IgD-negative memory B cell (primary cell): ENCODE results near the gene RRP1B. TPM values are rescaled to one million over a fixed set of nuclear protein-coding genes. Genes with fewer than 3 reads are reported as not detected.
A peak's percentile ranks its signal among the peaks of the same experiment; 100 is the strongest.

Experiments
- H3K27ac Mint-ChIP-seq, 3 donors: one replicate each; pipeline ENCODE4 v1.8.0; 2020 to 2022; ENCODE audit warnings: mild to moderate bottlenecking in 3 of 3, mixed read lengths in 3 of 3, moderate library complexity in 1 of 3
- H3K27me3 Mint-ChIP-seq: one replicate; pipeline ENCODE4 v1.8.0; 2021; ENCODE audit warnings: mixed read lengths
- H3K36me3 Mint-ChIP-seq: one replicate; pipeline ENCODE4 v1.8.0; 2020; ENCODE audit warnings: mild to moderate bottlenecking, mixed read lengths
- H3K4me1 Mint-ChIP-seq, 3 donors: one replicate each; pipeline ENCODE4 v1.8.0; 2020 to 2022; ENCODE audit warnings: mixed read lengths in 3 of 3, mild to moderate bottlenecking in 1 of 3
- H3K4me3 Mint-ChIP-seq, 4 donors: one replicate each; pipeline ENCODE4 v1.8.0; 2020 to 2022; ENCODE audit warnings: mild to moderate bottlenecking in 4 of 4, mixed read lengths in 4 of 4, moderate library complexity in 3 of 4
- H3K9me3 Mint-ChIP-seq, 3 donors: one replicate each; pipeline ENCODE4 v1.8.0; 2020 to 2021; ENCODE audit warnings: mixed read lengths in 3 of 3, mild to moderate bottlenecking in 1 of 3
- polyA plus RNA-seq: library from polyadenylated mRNA; unstranded; fragments of 300-500 nt; fragmentation: Illumina TruSeq; gene quantifications from one replicate; pipeline ENCODE4 v1.2.3, GENCODE V29; 2021

The RRP1B gene
- polyA plus RNA-seq, 1 donor from 2014 or later, result 24.3 TPM

DNA sequence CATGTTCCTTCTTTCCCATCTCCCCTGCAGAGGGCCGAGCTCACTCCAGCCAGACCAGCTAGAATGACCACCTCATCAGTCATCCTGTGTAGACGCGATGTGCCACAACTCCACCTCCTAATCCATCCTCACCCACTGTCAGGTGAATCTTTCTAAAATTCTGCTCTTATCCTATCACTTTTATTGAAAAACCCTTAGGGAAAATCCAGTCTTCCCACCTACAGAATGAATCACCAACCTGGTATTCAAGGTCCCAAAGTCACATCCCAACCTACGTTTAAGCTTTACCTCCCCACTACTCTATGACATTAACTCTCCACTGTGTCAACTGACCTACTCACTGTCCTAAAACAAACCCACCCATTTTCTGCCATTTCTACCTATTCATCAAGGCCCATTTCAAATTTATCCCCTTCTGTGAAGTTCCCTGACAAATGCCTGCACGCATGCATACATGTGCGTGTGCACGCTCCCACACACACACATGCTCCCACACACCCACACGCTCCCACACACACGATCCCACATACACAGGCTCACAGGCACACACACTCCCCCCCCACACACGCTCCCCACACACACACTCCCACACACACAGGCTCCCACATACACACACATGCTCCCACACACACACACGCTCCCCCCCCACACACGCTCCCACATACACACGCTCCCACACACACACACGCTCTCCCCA lies 27.8 kb upstream of the RRP1B start:
- Mint-ChIP-seq H3K27me3 (no peaks in the 10 kb centered on the region), H3K4me3 (no peak overlapping the region), H3K36me3 (no peaks in the 10 kb centered on the region), H3K27ac (no peak overlapping the region), H3K9me3 (peaks cover 0 to 4% (median 3%) of the 10 kb centered on the region in 3 donors), H3K4me1 (no peaks in the 10 kb centered on the region)

DNA sequence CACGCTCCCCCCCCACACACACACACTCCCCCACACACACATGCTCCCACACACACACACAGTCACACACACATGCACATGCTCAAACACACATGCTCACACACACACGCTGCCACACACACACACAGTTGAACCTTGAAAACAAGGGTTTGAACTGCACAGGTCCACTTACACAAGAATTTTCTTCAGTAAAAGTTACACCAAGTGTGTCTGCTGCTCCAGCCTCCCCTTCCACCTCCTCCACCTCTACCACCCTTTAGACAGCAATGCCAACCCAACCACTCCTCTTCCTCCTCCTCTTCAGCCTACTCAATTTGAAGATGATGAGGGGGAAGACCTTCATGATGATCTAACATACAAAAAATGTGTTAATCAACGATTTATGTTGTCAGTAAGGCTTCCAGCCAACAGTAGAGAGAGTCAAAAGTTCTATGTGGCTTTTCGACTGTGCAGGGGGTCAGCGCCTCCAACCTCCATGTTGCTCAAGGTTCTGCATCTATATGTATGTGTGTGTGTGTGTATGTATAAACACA lies 26.9 kb upstream of the RRP1B start:
- H3K36me3 Mint-ChIP-seq, result no peaks in the 10 kb centered on the region
- H3K4me3 Mint-ChIP-seq, result no peak overlapping the region
- no peaks in the 10 kb centered on the region for H3K27me3 Mint-ChIP-seq
- H3K9me3 Mint-ChIP-seq, result peaks cover 0 to 4% (median 3%) of the 10 kb centered on the region in 3 donors
- H3K4me1 Mint-ChIP-seq, result no peaks in the 10 kb centered on the region
- no peak overlapping the region for H3K27ac Mint-ChIP-seq

DNA sequence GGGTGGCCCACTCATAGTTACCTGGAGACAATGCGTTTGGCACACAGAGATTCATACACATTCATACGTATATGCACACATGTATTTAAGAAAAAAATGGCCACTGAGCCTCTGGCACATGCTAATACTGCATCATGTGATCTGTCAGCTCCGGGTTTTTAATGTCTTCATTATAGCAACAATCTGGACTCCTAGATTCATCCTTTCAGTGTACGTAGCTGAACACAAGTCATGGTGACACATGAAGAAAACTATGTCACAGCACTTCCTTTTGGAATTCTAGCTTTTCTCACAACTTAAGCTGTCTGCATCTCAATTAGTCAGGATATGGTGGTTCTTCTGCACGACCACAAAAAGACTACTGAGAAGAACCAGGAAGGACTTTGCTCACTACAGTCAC lies 24.7 kb upstream of the RRP1B start:
- Mint-ChIP-seq H3K9me3 (no peaks in the 10 kb centered on the region), H3K36me3 (no peaks in the 10 kb centered on the region), H3K27me3 (no peaks in the 10 kb centered on the region), H3K4me1 (no peaks in the 10 kb centered on the region), H3K27ac (no peak overlapping the region), H3K4me3 (no peak overlapping the region)

DNA sequence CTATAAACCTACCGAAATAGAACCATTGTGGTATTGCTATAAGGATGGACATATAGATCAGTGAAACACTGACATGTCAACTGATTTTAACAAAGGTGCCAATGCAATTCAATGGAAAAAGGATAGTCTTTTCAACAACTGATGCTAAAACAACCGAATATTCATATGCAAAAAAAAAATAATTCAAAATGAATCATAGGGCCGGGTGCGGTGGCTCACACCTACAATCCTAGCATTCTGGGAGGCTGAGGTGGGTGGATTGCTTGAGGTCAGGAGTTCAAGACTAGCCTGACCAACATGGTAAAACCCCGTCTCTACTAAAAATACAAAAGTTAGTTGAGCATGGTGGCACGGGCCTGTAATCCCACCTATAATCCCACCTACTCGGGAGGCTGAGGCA lies 23.9 kb upstream of the RRP1B start:
- no peak overlapping the region for H3K4me3 Mint-ChIP-seq
- H3K4me1 Mint-ChIP-seq, result no peaks in the 10 kb centered on the region
- no peak overlapping the region for H3K27ac Mint-ChIP-seq
- H3K27me3 Mint-ChIP-seq, result no peaks in the 10 kb centered on the region
- H3K36me3 Mint-ChIP-seq, result no peaks in the 10 kb centered on the region
- H3K9me3 Mint-ChIP-seq, result no peaks in the 10 kb centered on the region

DNA sequence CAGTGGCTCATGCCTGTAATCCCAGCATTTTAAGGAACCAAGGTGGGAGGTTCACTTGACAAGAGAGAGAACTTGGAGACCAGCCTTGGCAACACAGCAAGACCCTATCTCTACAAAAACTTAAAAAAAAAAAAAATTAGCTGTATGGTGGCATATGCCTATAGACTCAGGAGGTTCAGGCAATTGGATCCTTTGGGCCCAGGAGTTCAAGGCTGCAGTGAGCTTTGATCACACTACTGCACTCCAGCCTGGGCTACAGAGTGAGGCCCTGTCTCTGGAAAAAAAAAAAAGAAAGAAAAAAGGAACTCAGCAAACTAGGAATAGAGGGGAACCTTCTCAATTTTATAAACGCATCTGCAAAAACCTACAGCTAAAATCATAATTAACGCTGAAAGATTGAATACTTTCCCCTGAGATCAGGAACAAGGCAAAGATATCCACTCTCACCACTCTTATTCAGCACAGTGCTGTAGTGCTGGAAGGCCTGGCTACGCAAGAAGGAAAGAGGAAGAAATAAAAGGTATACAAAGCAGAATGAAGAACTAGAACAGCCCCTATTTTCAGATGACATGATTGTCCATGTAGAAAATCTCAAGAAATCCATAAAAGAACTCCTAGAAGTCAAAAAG lies 21.7 kb upstream of the RRP1B start:
- Mint-ChIP-seq H3K4me3 (no peak overlapping the region), H3K27ac (no peak overlapping the region), H3K27me3 (no peaks in the 10 kb centered on the region), H3K9me3 (no peaks in the 10 kb centered on the region), H3K4me1 (no peaks in the 10 kb centered on the region), H3K36me3 (no peaks in the 10 kb centered on the region)

DNA sequence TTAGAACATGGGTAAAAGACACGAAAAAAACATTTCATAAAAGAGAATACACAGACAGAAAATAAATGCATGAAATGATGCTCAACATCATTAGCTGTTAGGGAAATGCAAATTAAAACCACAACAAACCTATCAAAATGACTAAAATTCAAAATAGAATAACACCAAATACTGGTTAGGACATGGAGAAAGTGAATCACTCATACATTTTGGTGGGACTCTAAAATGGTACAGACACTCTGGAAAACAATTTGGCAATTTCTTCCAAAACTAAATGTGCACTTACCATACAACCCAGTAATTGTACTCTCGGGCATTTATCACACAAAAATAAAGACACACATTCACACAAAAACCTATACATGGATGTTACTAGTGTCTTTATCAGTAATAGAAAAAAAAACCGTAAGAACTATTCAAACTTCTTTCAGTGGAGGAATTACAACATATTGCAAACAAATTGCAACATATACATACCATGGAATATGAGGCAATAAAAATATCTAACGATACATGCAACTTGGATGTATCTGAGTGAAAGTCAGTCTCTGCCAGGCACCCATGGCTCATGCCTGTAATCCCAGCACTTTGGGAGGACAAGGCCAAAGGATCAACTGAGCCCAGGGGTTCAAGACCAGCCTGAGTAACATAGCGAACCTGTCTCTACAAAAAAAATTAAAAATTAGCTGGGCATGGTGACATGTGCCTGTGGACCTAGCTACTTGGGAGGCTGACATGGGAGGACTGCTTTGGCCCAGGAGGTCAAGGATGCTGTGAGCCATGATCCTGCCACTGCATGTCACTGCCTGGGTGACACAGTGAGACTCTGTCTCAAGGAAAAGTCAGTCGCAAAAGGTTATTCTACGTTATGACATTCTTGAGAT lies 19.6 kb upstream of the RRP1B start:
- Mint-ChIP-seq H3K4me3 (no peak overlapping the region), H3K9me3 (no peaks in the 10 kb centered on the region), H3K4me1 (no peaks in the 10 kb centered on the region), H3K36me3 (no peaks in the 10 kb centered on the region), H3K27me3 (peaks cover 1% of the 10 kb centered on the region), H3K27ac (no peak overlapping the region)

DNA sequence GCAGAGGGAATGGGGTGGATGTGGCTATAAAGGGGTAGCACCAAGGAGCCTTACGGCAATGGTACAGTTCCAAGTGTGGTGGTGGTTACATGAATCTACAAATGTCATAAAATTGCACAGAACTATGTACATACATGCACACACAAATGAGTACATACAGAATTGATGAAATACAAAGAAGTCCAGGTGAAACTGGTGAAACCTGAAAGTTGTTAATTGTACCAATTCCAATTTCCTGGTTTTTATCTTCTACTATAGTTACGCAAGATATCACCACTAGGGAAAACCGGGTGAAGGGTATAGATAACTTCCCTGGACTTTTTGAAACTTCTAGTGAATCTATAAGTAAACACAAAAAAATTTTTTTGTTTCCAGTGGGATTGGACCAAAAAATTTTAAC lies 19.0 kb upstream of the RRP1B start:
- no peak overlapping the region for H3K27ac Mint-ChIP-seq
- peaks cover 2 to 3% (median 3%) of the 10 kb centered on the region in 3 donors for H3K4me1 Mint-ChIP-seq
- no peaks in the 10 kb centered on the region for H3K9me3 Mint-ChIP-seq
- H3K27me3 Mint-ChIP-seq, result peaks cover 1% of the 10 kb centered on the region
- H3K36me3 Mint-ChIP-seq, result no peaks in the 10 kb centered on the region
- H3K4me3 Mint-ChIP-seq, result no peak overlapping the region

DNA sequence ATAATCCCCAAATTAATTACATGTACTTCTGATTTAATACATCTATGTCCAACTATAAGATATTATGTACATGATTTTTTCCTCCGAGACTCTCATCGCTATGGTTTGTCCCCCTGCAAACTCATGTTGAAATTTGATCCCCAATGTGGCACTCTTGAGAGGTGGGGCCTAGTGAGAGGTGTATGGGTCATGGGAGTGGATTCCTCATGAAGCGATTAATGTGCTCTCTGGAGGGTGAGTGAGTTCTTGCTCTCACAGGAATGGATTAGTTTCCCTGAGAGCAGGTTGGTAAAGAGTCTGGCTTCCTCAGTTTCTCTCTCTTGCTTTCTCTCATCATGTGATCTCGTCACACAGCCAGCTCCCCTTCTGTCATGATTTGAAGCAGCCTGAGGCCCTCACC lies 16.2 kb upstream of the RRP1B start:
- Mint-ChIP-seq H3K4me1 (peaks cover 9 to 15% (median 15%) of the 10 kb centered on the region in 3 donors), H3K36me3 (no peaks in the 10 kb centered on the region), H3K27me3 (peaks cover 2% of the 10 kb centered on the region), H3K27ac (no peak overlapping the region), H3K4me3 (no peak overlapping the region), H3K9me3 (no peaks in the 10 kb centered on the region)

DNA sequence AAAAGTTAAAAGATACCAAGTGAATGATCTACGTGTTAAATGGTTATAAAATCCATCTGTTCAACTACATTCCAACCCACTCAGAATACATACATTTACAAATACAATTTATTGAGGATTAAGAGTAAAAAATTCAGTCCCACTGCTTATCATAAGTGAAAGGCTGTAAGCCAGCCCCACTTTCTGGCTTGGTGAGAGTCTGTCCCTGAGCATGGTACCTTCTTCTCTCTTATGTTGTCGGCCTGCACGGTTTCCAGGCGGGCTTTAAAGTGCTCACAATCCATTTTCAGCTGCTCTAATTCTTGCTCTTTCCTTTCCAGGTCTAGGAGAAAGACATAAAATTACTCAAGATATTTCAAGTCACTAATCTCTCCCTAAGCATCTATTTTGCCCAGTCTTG lies 15.3 kb upstream of the RRP1B start:
- Mint-ChIP-seq H3K4me3 (no peak overlapping the region), H3K27ac (no peak overlapping the region), H3K36me3 (no peaks in the 10 kb centered on the region), H3K9me3 (no peaks in the 10 kb centered on the region), H3K4me1 (peaks cover 9 to 15% (median 15%) of the 10 kb centered on the region in 3 donors), H3K27me3 (peaks cover 6% of the 10 kb centered on the region)

DNA sequence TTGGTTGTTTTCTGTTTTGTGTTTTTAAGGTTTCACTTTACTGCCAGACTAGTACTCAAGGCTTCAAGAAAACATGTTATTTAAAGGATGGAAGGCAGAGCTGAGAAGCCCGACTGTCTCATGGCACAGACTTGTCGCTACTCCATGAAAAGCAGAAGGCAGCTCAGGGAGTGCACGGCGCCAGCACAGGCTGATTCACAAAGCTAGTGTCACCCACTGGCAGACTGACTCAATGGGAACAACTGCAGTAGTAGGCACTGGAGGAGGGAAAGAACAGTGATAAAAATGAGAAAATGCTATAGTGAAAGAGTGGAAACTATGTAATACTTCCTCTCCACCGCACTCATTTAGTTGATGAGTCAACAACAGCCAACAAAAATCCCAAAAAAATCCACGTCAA lies 14.8 kb upstream of the RRP1B start:
- H3K27me3 Mint-ChIP-seq, result peaks cover 6% of the 10 kb centered on the region
- H3K27ac Mint-ChIP-seq, result no peak overlapping the region
- H3K36me3 Mint-ChIP-seq, result no peaks in the 10 kb centered on the region
- H3K9me3 Mint-ChIP-seq, result no peaks in the 10 kb centered on the region
- H3K4me3 Mint-ChIP-seq, result no peak overlapping the region
- H3K4me1 Mint-ChIP-seq, result peaks cover 9 to 15% (median 15%) of the 10 kb centered on the region in 3 donors

DNA sequence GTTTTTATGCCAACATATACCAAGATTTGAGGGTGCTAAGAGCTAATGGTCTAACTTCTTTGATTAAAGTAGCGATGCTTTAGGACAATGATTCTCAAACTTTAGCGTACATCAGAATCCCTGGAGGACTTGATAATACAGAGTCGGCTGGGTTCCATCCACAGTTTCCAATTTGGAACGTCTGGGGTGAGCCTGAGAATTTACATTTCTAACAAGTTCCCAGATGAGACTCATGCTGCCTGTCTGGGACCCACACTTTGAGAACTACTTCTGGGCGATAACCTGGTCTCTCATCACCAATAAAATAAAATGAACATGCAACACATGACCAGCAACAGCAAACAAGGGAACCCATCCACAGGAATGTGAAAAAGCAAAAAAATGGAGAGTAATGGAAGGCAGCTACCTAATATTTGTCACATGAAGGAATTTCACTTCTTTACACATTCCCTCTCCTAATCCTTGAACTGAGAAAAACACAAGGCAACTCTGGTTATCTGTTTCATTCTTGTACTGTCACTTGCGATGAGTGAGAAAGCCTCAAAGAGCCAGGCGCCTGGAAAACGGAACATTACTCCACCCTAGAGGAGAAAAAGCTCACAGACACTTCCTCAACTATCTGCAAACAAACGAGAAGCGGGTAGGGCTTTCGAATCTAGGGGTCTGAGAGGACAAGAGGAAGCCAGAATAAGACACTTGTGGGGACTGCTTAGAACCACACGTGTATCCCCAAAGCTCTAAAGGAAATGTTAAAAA lies 14.0 kb upstream of the RRP1B start:
- Mint-ChIP-seq H3K4me1 (peaks cover 9 to 15% (median 15%) of the 10 kb centered on the region in 3 donors), H3K27me3 (peaks cover 6% of the 10 kb centered on the region), H3K27ac (peak overlapping the region in 2 of 3 donors; percentile 52 to 84), H3K4me3 (peak overlapping the region in 2 of 4 donors; percentile 2 to 10), H3K9me3 (no peaks in the 10 kb centered on the region), H3K36me3 (no peaks in the 10 kb centered on the region)

DNA sequence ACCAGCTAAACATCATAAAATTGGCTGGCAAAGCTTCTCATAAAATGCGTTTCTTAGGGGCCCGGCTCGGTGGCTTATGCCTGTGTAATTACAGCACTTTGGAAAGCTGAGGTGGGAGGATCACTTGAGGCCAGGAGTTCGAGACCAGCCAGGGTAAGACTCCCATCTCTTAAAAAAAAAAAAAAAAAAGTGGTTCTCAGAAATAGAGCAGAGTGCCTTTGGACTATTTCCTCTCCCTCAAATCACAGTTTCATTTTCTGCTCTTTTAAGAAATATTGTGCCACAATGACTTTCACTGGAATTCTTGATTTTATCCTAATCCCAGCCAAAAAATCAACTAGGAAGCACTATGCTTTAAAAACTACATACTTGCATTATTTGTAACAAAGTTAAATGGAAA lies 13.4 kb upstream of the RRP1B start:
- H3K4me1 Mint-ChIP-seq, result peaks cover 9 to 15% (median 15%) of the 10 kb centered on the region in 3 donors
- peaks cover 6% of the 10 kb centered on the region for H3K27me3 Mint-ChIP-seq
- peak overlapping the region in 1 of 4 donors; percentile 10 for H3K4me3 Mint-ChIP-seq
- peak overlapping the region; percentile 10 to 84 (median 52) for H3K27ac Mint-ChIP-seq
- H3K9me3 Mint-ChIP-seq, result no peaks in the 10 kb centered on the region
- H3K36me3 Mint-ChIP-seq, result no peaks in the 10 kb centered on the region

DNA sequence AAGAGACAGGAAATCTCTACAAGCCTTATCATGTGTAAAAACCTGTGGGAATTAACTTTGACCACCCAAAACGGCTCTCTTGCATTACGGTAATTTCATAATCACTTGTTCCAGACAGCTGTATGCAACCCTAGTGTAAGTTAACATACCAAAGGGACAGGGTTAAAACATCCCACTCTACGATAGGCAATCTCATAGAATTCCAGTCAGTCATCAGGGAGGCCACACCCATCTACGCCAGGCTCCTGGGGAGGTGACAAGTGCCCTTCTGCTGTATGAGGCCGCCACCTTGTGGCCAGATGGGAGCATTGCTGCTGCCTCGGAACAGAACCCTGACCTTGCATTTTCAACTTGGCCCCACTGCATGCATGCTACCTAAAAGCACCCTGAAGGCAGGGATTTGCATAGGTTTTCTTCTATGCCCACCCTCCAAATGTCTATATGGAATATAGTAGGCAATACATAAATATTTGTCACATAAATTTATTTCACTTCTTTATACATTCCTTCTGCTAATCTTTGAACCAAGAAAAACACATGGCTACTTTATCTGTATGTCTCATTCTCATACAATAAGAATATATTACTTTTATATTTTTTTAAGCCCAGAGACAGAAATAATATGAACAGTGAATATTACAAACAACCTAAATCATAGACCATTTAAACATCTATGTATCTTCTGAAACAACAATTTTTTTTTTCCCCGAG lies 12.7 kb upstream of the RRP1B start:
- H3K36me3 Mint-ChIP-seq, result no peaks in the 10 kb centered on the region
- H3K27ac Mint-ChIP-seq, result peak overlapping the region in 2 of 3 donors; percentile 10 to 84
- H3K27me3 Mint-ChIP-seq, result peaks cover 6% of the 10 kb centered on the region
- peak overlapping the region in 1 of 4 donors; percentile 78 for H3K4me3 Mint-ChIP-seq
- H3K9me3 Mint-ChIP-seq, result no peaks in the 10 kb centered on the region
- H3K4me1 Mint-ChIP-seq, result peaks cover 9 to 15% (median 15%) of the 10 kb centered on the region in 3 donors

DNA sequence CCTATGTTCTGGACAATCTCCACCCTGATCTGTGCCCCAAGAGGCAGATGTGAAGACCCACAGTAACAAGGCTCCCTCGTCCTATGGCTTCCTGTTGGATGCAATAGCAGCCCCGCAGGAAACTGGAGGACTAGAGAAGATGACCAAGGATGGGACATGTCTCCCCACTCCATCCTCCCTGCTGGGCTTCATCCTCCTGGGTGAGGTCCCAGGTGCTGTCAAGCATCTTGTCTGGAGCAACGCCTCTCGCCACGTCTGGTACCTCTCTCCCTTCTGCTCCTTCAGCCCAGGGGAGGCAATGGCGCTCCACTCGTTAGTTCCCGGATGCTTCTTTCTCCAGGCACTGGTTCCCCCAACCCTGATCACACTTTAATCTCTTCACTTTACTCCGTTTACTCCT lies 11.2 kb upstream of the RRP1B start:
- peaks cover 6% of the 10 kb centered on the region for H3K27me3 Mint-ChIP-seq
- H3K36me3 Mint-ChIP-seq, result no peaks in the 10 kb centered on the region
- H3K4me1 Mint-ChIP-seq, result peaks cover 9 to 15% (median 15%) of the 10 kb centered on the region in 3 donors
- H3K9me3 Mint-ChIP-seq, result no peaks in the 10 kb centered on the region
- H3K27ac Mint-ChIP-seq, result no peak overlapping the region
- peak overlapping the region in 2 of 4 donors; percentile 3 to 51 for H3K4me3 Mint-ChIP-seq
